ENCODE results near the gene RC3H2.

RC3H2 gene

GRCh38 chr9:122800066-122801060 is 104.8 kb downstream of the RC3H2 start, which contains the start of gene OR1K1:
Gene OR1K1 (plus strand): TSS chr9:122800123. CDS start chr9:122800123, 0 bp downstream.
- DNase-seq (ENCODE audit: low read depth): no peak

- no peak for DNase-seq (ENCODE audit: low read depth)
These were observed 107.7 kb downstream of the RC3H2 start for GRCh38 chr9:122797316-122798063.
